ENCODE results near the gene BPIFA2.

DNA sequence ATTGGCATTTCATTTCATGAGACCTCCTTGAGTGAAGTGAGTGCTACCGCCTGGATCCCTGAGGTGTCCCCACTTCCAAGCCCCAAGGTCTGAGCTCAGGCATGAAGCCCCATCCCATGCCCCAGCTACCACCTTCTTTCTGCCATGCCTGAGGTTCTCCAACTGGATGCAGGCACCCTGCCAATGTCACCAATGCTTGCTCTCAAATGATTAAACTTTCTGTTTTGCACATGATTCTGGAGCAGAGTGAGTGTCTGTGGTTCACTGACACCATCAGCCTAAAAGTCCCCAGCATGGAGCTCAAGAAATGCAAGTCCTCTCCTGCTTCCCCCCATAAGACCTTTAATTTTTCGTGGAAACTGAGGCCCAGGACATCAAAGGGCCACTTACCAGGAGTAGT, 43.7 kb upstream of the BPIFA2 start:
- TF ChIP-seq, protein P1, sequence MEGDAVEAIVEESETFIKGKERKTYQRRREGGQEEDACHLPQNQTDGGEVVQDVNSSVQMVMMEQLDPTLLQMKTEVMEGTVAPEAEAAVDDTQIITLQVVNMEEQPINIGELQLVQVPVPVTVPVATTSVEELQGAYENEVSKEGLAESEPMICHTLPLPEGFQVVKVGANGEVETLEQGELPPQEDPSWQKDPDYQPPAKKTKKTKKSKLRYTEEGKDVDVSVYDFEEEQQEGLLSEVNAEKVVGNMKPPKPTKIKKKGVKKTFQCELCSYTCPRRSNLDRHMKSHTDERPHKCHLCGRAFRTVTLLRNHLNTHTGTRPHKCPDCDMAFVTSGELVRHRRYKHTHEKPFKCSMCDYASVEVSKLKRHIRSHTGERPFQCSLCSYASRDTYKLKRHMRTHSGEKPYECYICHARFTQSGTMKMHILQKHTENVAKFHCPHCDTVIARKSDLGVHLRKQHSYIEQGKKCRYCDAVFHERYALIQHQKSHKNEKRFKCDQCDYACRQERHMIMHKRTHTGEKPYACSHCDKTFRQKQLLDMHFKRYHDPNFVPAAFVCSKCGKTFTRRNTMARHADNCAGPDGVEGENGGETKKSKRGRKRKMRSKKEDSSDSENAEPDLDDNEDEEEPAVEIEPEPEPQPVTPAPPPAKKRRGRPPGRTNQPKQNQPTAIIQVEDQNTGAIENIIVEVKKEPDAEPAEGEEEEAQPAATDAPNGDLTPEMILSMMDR (IDR thresholded peaks at IDR 0.05 in 2 of 3, conservative IDR thresholded peaks at IDR 0.05 in 1 of 3; ENCODE audit: borderline replicate concordance in 1 of 3, insufficient read depth in 1 of 3, low read depth in 2 of 3, low read length in 2 of 3), result no peak
- TF ChIP-seq, protein P2, sequence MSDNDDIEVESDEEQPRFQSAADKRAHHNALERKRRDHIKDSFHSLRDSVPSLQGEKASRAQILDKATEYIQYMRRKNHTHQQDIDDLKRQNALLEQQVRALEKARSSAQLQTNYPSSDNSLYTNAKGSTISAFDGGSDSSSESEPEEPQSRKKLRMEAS (IDR thresholded peaks at IDR 0.05), result no peak
- TF ChIP-seq POLR2A (IDR thresholded peaks at IDR 0.05; ENCODE audit: borderline replicate concordance, extremely low read depth, insufficient read depth, insufficient read length), result no peak
